ENCODE measurements around the gene MAGI2. TPM values are rescaled to one million over a fixed set of nuclear protein-coding genes. Genes with fewer than 3 reads are reported as not detected.

MAGI2 gene
- total RNA-seq, 1 experiment from 2014 or later, result 14.3 TPM

- Histone ChIP-seq H3K23me2 (ENCODE audit: insufficient read length, low read depth, low read length, poor library complexity, severe bottlenecking) (no peaks in the 10 kb centered on the region), H4K91ac (ENCODE audit: insufficient read length, low read depth, low read length) (no peak overlapping the region), H4K5ac (ENCODE audit: insufficient read length, low read depth, low read length) (no peak overlapping the region), H3K4ac (ENCODE audit: low read depth, low read length) (no peak overlapping the region), H3T11ph (ENCODE audit: low read length) (no peak overlapping the region), H3K56ac (ENCODE audit: insufficient read length, low read depth, low read length) (no peak overlapping the region), H4K20me1 (ENCODE audit: control insufficient read depth, insufficient read depth, insufficient read length) (no peaks in the 10 kb centered on the region), H3K4me2 (ENCODE audit: insufficient read depth, insufficient read length, low read length) (no peak overlapping the region), H3K9ac (ENCODE audit: extremely low read depth, insufficient read length, low read length) (no peak overlapping the region), H3K18ac (ENCODE audit: insufficient read length, low read depth, low read length) (no peak overlapping the region), H2BK120ac (ENCODE audit: low read depth, low read length, poor library complexity, severe bottlenecking) (no peak overlapping the region), H3K79me1 (ENCODE audit: insufficient read depth, low read depth, low read length, poor library complexity, severe bottlenecking) (no peaks in the 10 kb centered on the region), H2BK12ac (ENCODE audit: insufficient read length, low read depth, low read length) (no peak overlapping the region), H3K9me3 (ENCODE audit: control insufficient read depth, low read depth, low read length) (no peaks in the 10 kb centered on the region), H3K79me2 (ENCODE audit: insufficient read depth, low read length) (no peaks in the 10 kb centered on the region), H2BK20ac (ENCODE audit: low read depth, low read length, poor library complexity, severe bottlenecking) (no peak overlapping the region), H3K23ac (ENCODE audit: insufficient read length, low read depth, low read length) (no peak overlapping the region), H3K4me1 (ENCODE audit: insufficient read depth, low read length) (peaks cover 7% of the 10 kb centered on the region; the same call in 1 of the 2 replicates), H3K27me3 (ENCODE audit: insufficient read depth, low read length) (no peaks in the 10 kb centered on the region), H2BK15ac (ENCODE audit: low read depth, low read length) (no peak overlapping the region), H2BK5ac (ENCODE audit: insufficient read length, low read length) (no peak overlapping the region), H3K14ac (ENCODE audit: insufficient read depth, low read length) (no peak overlapping the region), H2AFZ (ENCODE audit: low read length) (no peak overlapping the region), H2AK5ac (ENCODE audit: insufficient read length, low read length) (no peak overlapping the region), H3K27ac (ENCODE audit: insufficient read length, low read depth, low read length) (no peak overlapping the region), H4K8ac (replicated peaks; ENCODE audit: insufficient read length, low read depth, low read length) (no peak overlapping the region)
- no peak for TF ChIP-seq CTCF (conservative IDR thresholded peaks at IDR 0.05)
- no CpG with 5 or more reads among the region's 3 CpGs for WGBS (ENCODE audit: extremely low coverage, insufficient read length, low lambda C conversion rate)
- no peak overlapping the region for H3K4me3 Mint-ChIP-seq
- peaks cover 2 to 4% of the 10 kb centered on the region in 2 experiments; a peak in 2 of 5 replicates for H3K9me3 Mint-ChIP-seq
- peaks cover 2 to 8% (median 3%) of the 10 kb centered on the region in 3 experiments; a peak in 6 of 7 replicates for H3K36me3 Mint-ChIP-seq (ENCODE audit: insufficient read depth in 1 of 3, low read depth in 3 of 3)
- peaks cover 18 to 20% of the 10 kb centered on the region in 2 experiments for H3K4me1 Mint-ChIP-seq
- DNase-seq, result no peak
- no peaks in the 10 kb centered on the region for H3K27me3 Mint-ChIP-seq (ENCODE audit: low read depth)
- no peak overlapping the region for H3K27ac Mint-ChIP-seq
These were observed 1240.9 kb downstream of the MAGI2 start for GRCh38 chr7:78212476-78213060.
